ENCODE results near the gene PPP2R5E.

DNA sequence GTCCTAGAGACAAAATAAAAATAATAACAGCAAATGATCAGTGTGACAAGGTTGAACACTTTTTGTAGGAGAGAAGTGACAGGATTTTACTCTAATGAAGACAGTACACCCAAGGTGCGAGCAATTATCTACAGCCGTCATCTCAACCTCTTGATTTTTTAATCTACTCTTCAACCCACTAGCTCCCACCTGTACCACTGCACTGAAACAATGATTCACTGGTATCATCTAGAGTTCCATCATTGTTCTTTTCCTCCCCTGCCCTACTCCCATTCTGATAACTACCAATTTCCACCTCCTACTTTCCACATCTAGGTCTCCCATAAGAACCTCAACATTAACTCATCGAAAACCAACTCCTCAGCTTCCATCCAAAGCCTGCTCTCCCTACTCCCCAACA, 99.8 kb downstream of the PPP2R5E start:
- TF ChIP-seq CTCF (IDR thresholded peaks at IDR 0.05; ENCODE audit: low read length) = no peak
- no peak for TF ChIP-seq EZH2 (IDR thresholded peaks at IDR 0.05; ENCODE audit: borderline replicate concordance, low read length)

Measured in OCI-LY1 (cell line).